ENCODE data around the gene FMO1.

GRCh38 chr1:171295821-171296220, 47.5 kb downstream of the FMO1 start:
- no peak for TF ChIP-seq GTF2F1 (IDR thresholded peaks at IDR 0.05; ENCODE audit: borderline replicate concordance, low read depth, low read length)
- no peak for TF ChIP-seq SIN3A (conservative IDR thresholded peaks at IDR 0.05 in 1 of 2, IDR thresholded peaks at IDR 0.05 in 1 of 2; ENCODE audit: low read depth in 1 of 2, low read length in 2 of 2)
- TF ChIP-seq JUN (IDR thresholded peaks at IDR 0.05; ENCODE audit: low read depth, low read length), result no peak
- TF ChIP-seq GABPA (IDR thresholded peaks at IDR 0.05; ENCODE audit: borderline replicate concordance, insufficient read depth, low read length), result no peak
- no peak for TF ChIP-seq KDM1A (IDR thresholded peaks at IDR 0.05; ENCODE audit: borderline replicate concordance, low read length)
- no peak for TF ChIP-seq SRF (IDR thresholded peaks at IDR 0.05; ENCODE audit: low read depth, low read length)
- TF ChIP-seq CHD2 (IDR thresholded peaks at IDR 0.05; ENCODE audit: low read length), result no peak
- TF ChIP-seq POLR2A (IDR thresholded peaks at IDR 0.05; ENCODE audit: control extremely low read depth in 1 of 2, low read depth in 2 of 2, low read length in 2 of 2), result no peak
- TF ChIP-seq FOSL1 (IDR thresholded peaks at IDR 0.05; ENCODE audit: insufficient read depth, low read depth, low read length), result no peak
- TF ChIP-seq POLR2AphosphoS5 (IDR thresholded peaks at IDR 0.05; ENCODE audit: low read depth, low read length), result no peak

Measured in H1 (cell line).